ENCODE data around the gene STIM2.

GRCh38 chr4:26996745-26997144 is 136.1 kb downstream of the STIM2 start:
- TF ChIP-seq POLR2A (IDR thresholded peaks at IDR 0.05; ENCODE audit: low read depth, low read length) (no peak), POLR2AphosphoS5 (IDR thresholded peaks at IDR 0.05; ENCODE audit: low read depth, low read length) (no peak), SPI1 (IDR thresholded peaks at IDR 0.05; ENCODE audit: low read depth, low read length) (no peak)

Data from GM12891 (cell line).